ENCODE results near the gene F12. TPM values are rescaled to one million over a fixed set of nuclear protein-coding genes. Genes with fewer than 3 reads are reported as not detected.
A peak's percentile ranks its signal among the peaks of the same experiment; 100 is the strongest.

The F12 gene
- total and polyA plus RNA-seq, 2 of the 8 experiments (the other 6 are each of a cell fraction or from before 2014, with no cell fraction given): 6.5 to 7.8 TPM

- Histone ChIP-seq H3K14ac (ENCODE audit: insufficient read length) (no peak overlapping the region), H3K4me3 (ENCODE audit: extremely low read depth in 1 of 4, insufficient read depth in 2 of 4, low read depth in 3 of 4, low read length in 4 of 4) (peak overlapping the region; percentile 9 to 65 (median 48); a peak in 7 of 8 replicates), H2BK120ac (replicated peaks; ENCODE audit: low read depth, low read length) (peak overlapping the region; percentile 45), H2BK20ac (ENCODE audit: low read length) (peak overlapping the region; percentile 36; the same call in 1 of the 2 replicates), H4K8ac (ENCODE audit: extremely low read depth, insufficient read depth, low read length) (peak overlapping the region; percentile 81; the same call in 1 of the 2 replicates), H3K23me2 (ENCODE audit: low read depth, low read length) (peaks cover 13% of the 10 kb centered on the region; the same call in 1 of the 2 replicates), H4K20me1 (replicated peaks in 1 of 2; ENCODE audit: control insufficient read depth in 1 of 2, insufficient read depth in 2 of 2, low read length in 2 of 2) (no peaks in the 10 kb centered on the region), H3K18ac (ENCODE audit: extremely low read depth, low read length) (peak overlapping the region; percentile 88), H3K79me1 (ENCODE audit: low read depth, low read length) (no peaks in the 10 kb centered on the region), H4K5ac (ENCODE audit: insufficient read length, low read depth, low read length) (peak overlapping the region; percentile 39), H3K27me3 (replicated peaks in 1 of 4; ENCODE audit: control insufficient read depth in 3 of 4, extremely low read depth in 1 of 4, insufficient read depth in 3 of 4, low read length in 3 of 4) (peaks cover 22 to 67% (median 44%) of the 10 kb centered on the region in 4 experiments), H3K4me2 (ENCODE audit: insufficient read depth in 1 of 2, low read depth in 2 of 2, low read length in 2 of 2) (peak overlapping the region; percentile 82 to 93), H2BK12ac (ENCODE audit: low read depth, low read length) (peak overlapping the region; percentile 80; the same call in 1 of the 2 replicates), H3K36me3 (ENCODE audit: control insufficient read depth in 2 of 4, insufficient read depth in 4 of 4, low read length in 3 of 4) (no peaks in the 10 kb centered on the region), H2BK15ac (ENCODE audit: low read length) (peak overlapping the region; percentile 61; the same call in 1 of the 2 replicates), H3K56ac (replicated peaks; ENCODE audit: insufficient read length, low read depth, low read length) (no peak overlapping the region), H3K27ac (ENCODE audit: low read depth, low read length) (no peak overlapping the region), H3K79me2 (ENCODE audit: control insufficient read depth in 1 of 2, insufficient read depth in 2 of 2, low read length in 2 of 2) (no peaks in the 10 kb centered on the region), H2BK5ac (ENCODE audit: low read depth, low read length) (0 out of 2 replicates have a peak overlapping the region, but pooled peaks have one; percentile 56), H3K23ac (ENCODE audit: insufficient read length) (no peak overlapping the region), H2AK5ac (ENCODE audit: low read depth, low read length) (no peak overlapping the region; the same call in 1 of the 2 replicates), H3K9ac (replicated peaks in 1 of 4; ENCODE audit: extremely low read depth in 1 of 4, low read depth in 3 of 4, low read length in 3 of 4) (no peak overlapping the region), H3K4ac (replicated peaks; ENCODE audit: insufficient read length, low read depth, low read length) (peak overlapping the region; percentile 55), H3K4me1 (replicated peaks in 1 of 4; ENCODE audit: control insufficient read depth in 3 of 4, insufficient read depth in 4 of 4, low read length in 3 of 4) (peaks cover 0 to 22% (median 14%) of the 10 kb centered on the region in 4 experiments; a peak in 5 of 7 replicates), H2AFZ (ENCODE audit: low read length) (peak overlapping the region; percentile 74; the same call in 1 of the 2 replicates), H4K91ac (replicated peaks; ENCODE audit: insufficient read length, low read length) (peak overlapping the region; percentile 75), H3K9me3 (ENCODE audit: insufficient read depth in 2 of 2, low read depth in 1 of 2, low read length in 1 of 2) (no peaks in the 10 kb centered on the region)
- DNase-seq (ENCODE audit: low read depth in 1 of 2, low spot score in 2 of 2) (peak; percentile 68 to 92), FAIRE-seq (peak; percentile 58)
- ChIA-PET POLR2A (ENCODE audit: partially characterized antibody) (interaction anchor here (0.6 to 10.8 kb wide), 26 partner anchors 9 to 96 kb away, joined by 3 to 143 read pairs (median 4); partner anchors contain the start of genes GRK6, LMAN2, PDLIM7 and PRR7), CTCF (ENCODE audit: partially characterized antibody) (interaction anchor here (0.5 to 10.5 kb wide), 30 partner anchors 9 to 1081 kb away, joined by 3 to 343 read pairs (median 6); partner anchors contain the start of genes GRK6, LMAN2, PRR7 and RGS14)
- WGBS, 2 experiments (ENCODE audit: extremely low coverage in 1 of 2, insufficient coverage in 1 of 2, insufficient read length in 1 of 2, insufficient replicate concordance in 2 of 2, low coverage in 1 of 2, low lambda C conversion rate in 2 of 2, missing lambda C conversion rate in 1 of 2): 18% methylated on average over 43 of the region's 49 CpGs; no CpG with 5 or more reads in 1 of the 2 experiments
- TF ChIP-seq SIX5 (IDR thresholded peaks at IDR 0.05; ENCODE audit: low read depth, low read length) (no peak), RXRA (IDR thresholded peaks at IDR 0.05; ENCODE audit: insufficient read depth, low read depth, low read length) (no peak), CHD2 (IDR thresholded peaks at IDR 0.05; ENCODE audit: low read length) (peak; percentile 13; the same call in 1 of the 2 replicates), HDAC2 (IDR thresholded peaks at IDR 0.05; ENCODE audit: borderline replicate concordance in 1 of 2, low read depth in 2 of 2, low read length in 2 of 2) (peak in 1 of 2 experiments; percentile 44; a peak in 2 of 4 replicates), CBX8 (IDR thresholded peaks at IDR 0.05; ENCODE audit: borderline replicate concordance, low read depth, low read length) (no peak), CHD1 (IDR thresholded peaks at IDR 0.05; ENCODE audit: low read depth, low read length) (no peak), CTBP2 (IDR thresholded peaks at IDR 0.05; ENCODE audit: borderline replicate concordance, insufficient read depth, insufficient read length, low read length) (peak; percentile 66), TAF1 (IDR thresholded peaks at IDR 0.05; ENCODE audit: low read depth, low read length) (peak; percentile 48; the same call in 1 of the 2 replicates), MAX (IDR thresholded peaks at IDR 0.05) (peak; percentile 100), KDM4A (IDR thresholded peaks at IDR 0.05; ENCODE audit: low read depth, low read length, severe bottlenecking) (peak; percentile 59)
Measured at GRCh38 chr5:177402271-177403043, 6.9 kb downstream of the F12 start.
